Iris pigment epithelial cell (primary cell): ENCODE data around the gene E2F2.

Experiments
- DNase-seq: peaks from one replicate; pipeline ENCODE4 v3.0.0-alpha.2; 2011; ENCODE audit warnings: low read depth

E2F2 gene, protein sequence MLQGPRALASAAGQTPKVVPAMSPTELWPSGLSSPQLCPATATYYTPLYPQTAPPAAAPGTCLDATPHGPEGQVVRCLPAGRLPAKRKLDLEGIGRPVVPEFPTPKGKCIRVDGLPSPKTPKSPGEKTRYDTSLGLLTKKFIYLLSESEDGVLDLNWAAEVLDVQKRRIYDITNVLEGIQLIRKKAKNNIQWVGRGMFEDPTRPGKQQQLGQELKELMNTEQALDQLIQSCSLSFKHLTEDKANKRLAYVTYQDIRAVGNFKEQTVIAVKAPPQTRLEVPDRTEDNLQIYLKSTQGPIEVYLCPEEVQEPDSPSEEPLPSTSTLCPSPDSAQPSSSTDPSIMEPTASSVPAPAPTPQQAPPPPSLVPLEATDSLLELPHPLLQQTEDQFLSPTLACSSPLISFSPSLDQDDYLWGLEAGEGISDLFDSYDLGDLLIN

DNA sequence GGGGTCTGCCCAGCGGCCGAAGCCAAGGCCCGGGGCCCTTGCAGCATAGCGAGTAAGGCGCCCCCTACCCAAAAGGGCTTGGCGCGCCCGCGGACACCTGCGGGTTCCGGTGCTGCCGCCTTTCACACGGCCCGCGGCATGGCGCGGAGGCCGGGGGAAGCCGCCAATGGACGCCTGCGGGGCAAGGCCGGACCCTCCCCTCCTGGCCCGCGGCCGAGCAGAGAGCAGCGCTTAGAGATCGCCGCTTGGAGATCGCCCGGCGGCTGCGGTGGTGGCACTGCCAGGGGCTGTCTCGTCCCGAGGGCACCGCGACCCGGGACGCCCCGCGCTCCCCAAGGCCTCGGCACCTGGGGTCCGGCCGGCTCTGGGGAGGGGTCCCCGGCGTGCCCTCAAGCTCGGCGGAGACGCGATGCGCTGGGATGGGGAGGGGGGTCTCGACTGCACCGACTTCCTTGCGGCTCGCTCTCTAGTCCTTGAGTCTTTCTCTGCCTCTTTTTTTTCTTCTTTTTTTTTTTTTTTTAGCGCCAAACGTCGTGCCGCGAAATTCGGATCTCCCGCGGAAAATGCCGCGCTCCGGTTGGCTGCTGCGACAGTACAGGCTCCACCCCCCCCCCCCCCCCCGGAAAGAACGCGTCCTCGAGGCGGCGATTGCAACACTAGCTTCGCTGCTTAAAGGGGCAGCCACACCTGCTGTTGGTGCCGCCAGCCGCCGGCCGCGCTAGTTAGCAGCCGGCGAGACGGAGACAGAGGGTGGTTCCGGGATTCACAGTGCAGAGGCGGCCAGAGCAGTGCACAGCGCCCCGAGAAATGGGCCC, at the start of gene E2F2:
E2F2 (minus strand) TSS at position 487 of the 815 bp plus-strand sequence; CDS start at position 47, 440 bp downstream.
- DNase-seq = peak; percentile 86

DNA sequence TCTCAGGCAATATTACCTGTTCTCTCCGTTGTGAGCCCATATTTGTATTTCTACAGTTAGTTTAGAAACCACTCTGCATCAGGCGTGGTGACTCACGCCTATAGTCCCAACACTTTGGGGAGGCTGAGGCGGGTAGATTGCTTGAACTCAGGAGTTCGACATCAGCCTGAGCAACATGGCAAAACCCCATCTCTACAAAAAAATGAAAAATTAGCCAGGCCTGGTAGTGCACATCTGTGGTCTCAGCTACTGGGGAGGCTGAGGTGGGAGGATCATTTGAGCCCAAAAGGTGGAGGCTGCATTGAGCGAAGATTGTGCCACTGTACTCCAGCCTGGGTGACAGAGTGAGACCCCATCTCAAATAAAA, 47.9 kb upstream of the E2F2 start:
- peak; percentile 65 for DNase-seq

DNA sequence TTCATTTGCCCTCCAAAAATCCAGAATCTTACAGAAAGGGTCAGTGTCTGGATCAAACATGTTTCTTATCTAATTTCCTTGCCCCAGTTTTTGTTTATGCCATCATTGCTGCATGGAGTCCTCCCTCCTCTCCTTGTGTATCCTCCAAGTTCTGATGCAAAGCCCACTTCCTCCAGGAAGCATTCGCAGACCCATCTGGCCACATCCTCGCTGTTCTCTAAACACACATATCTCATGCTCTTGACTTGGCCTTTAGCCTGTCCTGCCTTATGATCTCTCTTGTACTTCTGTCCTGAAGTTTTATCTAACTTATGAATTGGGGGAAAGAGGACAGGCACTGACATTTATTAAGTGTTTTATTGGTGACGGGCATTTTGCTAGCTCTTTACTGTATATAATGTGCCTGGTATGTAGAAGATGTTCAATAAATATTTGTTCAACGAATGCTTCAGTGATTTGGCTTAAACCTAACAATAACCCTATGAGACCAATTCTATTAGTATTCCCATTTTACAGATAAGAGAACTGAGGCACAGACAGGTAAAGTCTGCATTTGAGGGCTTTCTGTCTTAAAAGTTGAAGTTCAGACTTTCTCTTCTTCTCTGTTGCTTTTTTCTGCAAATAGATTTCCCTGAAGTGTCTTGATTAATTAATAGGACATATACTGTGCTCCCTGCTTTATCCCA, 47.4 kb upstream of the E2F2 start:
- DNase-seq = peak; percentile 71

DNA sequence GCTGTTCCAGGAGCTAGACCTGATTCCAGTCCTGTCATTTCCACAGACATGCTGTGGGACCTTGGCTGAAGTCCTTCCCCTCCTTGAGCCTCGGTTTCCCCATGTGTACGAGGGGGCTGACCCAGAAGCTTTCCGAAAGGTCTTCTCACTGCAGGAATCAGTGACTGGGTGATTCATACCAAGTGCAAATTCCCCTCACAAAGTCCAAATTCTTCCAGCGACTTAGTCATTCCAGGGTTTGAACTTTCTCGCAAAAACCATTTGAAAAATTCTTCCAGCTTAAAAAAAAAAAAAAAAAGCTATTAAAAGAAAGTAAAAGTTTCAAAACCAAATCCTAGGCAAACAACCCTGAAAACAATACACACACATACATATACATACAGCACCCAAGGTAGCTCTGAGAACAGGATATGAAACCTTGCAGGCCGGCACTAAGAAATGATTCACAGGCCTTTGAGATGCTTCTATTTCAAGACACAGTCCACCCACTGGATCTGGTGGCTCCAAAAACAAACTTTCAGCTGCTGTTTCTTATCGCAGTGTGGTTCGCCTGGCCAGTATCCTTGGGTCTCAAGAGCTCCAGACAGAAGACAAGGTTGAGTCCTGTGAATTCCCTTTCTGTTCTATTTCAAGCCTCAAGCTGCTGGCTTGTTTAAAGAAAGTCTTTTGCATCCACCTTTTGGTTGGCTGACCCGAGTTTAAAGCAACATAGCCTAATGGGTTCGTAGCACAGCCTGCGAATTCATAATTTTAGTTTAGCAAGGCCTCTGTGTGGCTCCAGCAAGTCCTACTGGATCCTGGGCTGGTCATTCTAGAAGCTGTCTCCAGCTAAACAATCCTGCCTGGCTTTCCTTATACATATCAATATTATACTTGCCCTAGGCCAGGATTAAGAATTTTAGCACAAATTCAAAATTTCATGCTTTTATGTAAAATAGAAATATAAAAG, 46.3 kb upstream of the E2F2 start:
- peak; percentile 96 for DNase-seq

DNA sequence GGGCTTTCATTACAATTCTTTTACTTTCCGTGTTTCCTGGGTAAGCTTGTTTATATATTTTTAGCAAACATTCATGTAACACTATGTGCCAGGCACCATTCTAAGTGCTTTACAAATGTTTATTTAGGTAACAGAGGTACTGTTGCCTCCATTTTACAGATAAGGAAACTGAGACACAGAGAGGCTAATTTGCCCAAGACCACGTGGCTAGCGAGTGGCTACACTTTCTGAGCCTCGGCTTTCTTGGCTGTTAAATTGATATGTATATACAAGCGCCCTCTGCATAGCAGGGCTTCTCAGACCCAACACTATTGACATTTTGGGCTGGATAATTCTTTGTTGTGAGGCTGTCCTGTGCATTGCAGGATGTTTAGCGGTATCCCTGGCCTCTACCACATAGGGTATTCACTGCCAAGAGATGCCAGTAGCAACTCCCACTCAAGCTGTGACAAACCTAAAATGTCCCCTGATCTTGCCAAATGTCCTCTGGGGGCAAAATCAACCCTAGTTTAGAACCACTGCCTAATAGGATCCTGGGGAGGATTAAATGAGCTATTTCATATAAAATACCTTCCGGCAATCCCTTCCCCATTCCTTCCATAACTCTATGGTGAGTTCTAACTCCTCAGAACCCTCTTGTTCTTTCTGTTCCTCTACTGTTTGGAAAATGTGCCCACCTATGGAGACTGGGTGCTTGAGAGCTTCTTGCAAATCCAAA, 45.5 kb upstream of the E2F2 start:
- DNase-seq = no peak

DNA sequence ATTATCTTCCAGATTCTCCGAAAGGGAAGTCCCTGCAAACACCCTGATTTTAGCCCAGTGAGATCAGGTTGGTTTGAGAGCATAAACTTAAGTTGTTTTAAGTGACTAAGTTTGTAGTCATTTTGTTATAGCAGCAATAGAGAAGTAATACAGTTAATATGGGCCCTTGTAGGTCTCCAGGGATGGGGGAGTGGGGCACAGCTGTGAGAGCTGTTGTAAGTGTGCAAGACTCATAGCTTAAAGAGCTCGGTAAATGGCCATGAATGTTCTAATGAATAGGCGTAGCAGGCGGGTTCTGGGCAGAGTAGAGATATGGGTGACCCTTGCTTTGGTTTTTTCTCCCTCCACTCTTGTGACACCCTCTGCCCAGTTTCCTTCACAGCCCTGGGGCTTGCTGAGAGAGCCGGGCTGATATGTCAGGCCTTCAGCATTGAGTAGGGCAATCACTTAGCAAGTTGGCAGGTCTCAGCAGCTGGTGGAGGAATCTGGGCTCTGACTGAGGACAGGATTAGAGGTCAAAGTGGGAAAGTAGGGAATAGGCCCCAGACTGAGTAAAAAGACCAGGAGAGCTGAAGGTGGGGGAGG, 44.3 kb upstream of the E2F2 start:
- no peak for DNase-seq

DNA sequence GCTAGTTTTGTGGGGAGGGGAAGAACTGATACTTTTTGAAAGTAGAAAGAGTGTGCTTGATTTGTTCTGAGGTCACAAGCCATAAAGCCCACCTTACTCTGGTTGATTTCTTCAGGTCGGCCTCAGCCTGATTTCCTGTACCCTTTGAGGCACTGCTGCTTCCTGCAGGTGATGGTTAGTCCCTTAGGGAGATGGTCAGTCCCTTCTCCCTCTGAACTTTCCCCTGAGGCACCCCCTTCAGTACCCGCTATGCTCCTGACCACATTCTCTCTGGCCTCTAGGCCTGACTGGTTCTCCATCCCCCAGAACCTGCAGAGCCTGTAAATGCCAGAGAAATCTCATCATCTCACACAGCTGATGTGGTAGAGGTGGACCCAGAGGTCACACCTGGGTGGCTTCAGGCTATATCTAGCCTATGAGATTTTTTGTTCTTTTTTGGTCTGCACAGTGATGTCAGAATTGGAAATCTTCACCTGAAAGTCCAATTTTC, 43.3 kb upstream of the E2F2 start:
- no peak for DNase-seq

DNA sequence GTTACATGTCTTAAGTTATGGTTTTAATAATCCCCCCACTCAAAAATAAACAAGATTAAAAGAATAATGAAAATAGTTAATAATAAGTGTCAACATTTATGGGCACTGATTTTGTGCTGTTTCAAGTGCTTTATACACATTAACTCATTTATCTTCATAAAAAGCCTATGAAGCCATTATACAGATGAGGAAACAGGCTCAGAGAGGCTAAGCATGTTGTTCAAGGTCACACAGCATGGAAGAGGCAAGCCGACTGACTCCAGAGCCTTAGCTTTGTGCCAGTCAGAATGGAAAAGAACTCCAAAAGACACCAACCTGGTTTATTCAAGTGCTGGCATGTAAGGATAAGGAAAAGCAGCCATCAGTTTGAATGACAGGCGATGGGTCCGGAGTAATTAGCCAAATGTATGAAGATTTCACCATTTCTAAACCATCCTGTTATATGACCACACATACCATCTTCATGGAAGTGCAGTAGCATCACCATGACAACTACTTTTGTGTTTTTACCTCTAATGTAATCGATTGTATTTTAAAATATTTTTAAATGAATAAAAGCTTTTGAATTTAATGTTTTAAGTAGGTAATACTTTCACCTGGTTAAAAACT, 42.6 kb upstream of the E2F2 start:
- DNase-seq = no peak

DNA sequence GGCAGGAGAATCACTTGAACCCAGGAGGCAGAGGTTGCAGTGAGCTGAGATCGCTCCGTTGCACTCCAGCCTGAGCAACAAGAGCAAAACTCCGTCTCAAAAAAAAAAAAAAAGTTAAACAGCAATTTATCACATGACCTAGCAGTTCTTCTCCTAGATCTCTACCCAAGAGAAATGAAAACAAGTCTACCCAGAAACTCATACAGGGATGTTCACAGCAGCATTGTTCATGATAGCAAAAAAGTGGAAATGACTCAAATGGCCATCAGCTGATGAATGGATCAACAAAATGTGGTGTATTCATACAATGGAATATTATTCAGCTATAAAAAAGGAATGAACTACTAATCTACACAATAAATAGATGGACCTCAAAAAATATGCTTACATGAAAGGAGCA, 40.4 kb upstream of the E2F2 start:
- no peak for DNase-seq

DNA sequence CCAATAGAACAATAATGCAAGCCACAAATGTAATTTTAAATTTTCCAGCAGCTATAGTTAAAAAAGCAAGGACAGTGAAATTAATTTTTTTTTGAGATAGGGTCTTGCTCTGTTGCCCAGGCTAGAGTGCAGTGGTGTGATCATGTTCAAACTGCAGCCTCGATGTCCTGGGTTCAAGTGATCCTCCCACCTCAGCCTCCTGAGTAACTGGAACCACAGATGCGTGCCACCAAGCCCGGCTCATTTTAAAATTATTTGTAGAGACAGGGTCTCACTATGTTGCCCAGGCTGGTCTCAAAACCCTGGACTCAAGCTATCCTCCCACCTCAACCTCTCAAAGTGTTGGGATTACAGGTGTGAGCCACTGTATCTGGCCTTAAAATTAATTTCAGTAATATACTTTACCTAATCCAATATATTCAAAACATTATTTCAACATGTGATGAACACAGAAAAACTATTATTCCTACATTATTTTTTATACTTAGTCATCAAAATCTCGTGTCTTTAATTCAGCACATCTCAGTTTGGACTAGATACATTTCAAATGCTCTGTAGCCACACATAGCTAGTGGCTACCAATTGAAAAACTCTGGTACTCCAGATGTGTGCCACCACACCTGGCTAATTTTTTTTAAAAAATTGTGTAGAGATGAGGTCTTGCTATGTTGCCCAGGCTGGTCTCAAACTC, 39.1 kb upstream of the E2F2 start:
- DNase-seq = no peak

DNA sequence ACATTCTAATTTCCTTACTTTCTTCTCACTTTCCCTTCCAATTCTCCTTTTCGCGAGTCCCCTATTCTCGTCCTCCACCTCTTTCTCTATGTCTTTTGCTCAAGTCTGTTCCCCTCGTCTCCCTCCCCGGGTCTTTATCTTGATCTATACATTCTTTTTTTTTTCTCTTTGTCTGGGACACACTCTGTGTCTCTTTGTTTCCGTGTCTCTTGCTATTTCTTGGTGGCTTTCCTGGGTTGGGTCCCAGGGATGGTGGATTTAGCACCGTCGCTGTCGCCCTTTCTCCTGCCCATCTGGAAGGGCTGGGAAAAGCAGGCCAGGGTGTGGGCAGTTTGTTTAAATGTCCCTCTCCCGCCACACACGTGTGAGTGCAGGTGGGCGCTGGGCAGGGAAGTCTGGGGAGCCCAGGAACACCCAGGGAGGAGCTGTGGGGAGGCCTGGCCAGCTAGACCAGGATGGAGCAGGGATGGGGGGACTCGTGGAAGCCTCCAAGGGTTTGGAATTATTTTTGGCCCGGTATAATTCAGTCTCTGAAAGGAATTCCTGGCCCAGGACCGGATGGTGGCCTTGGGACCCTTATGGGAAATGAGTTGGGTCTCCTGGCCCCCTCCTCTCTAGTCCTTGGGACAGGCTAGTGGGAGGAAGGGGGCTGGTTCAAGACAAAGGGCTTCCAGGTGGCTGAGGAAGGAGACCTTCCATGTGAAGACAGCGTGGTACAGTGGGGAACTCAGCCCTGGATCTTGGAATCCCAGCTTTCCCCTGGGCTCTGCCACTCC, 37.8 kb upstream of the E2F2 start:
- no peak for DNase-seq

DNA sequence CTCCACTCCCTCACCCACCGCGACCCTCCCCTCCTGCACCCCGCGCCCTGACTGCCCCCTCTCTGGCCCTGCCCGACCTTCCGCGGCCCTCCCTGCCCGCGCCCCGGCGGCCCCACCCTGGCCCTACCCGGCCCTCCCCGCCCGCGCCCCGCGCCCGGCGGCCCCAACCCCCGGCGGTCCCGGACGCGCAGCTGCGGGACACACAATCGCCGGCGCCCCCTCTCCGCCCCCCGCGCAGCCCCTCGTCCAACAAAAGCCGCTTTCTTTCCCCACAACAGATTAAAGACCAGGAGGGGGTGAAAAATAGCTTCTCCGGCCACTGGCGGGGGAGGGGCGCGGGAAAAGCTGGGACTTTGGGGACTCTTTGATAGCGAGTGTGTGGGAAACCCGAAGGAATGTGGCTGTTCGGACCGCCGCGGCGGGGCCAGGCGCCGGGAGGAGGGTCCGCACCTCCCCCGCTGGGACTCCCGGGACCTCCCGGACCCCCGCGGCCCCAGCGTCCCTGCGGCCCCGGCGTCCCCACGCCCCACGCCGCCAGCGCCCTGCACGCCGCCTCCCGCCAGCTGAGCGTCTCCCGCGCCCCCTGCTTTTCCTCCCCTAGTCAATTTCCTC, 37.1 kb upstream of the E2F2 start:
- DNase-seq = no peak

DNA sequence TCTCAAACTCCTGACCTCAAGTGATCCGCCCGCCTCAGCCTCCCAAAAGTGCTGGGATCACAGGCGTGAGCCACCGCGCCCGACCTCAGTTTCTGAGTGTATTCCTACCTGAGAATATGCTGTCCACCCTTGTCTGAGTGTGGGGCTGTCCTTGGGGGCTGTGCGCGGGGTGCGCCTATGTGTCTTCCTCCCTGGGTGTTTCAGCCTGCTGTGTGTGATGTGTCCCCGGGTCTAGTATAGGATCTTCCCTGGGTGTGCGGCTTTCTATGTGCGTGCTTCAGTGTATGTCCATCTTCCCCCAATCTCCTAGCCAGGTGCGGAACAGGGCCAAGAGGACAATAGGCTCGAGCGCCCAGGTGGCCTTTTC, 36.6 kb upstream of the E2F2 start:
- no peak for DNase-seq

DNA sequence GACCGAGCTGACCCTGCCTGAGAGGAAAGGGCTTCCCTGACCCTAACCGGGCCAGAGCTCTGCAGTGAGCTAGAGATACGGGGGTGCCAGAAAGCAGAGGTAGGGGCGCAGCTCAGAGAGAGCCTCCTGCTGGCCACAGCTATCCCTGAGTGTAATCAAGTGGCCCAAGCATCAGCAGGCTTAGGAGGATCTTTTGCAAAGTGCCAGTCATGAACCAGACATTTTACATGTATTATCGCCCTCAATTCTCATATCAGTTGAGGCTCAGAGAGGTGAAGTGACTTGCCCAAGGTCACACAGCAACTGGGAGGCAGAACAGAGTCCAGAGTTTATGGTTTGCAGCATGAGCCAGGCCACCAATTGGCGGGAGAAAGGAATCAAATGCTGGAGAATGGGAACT, 35.3 kb upstream of the E2F2 start:
- no peak for DNase-seq

DNA sequence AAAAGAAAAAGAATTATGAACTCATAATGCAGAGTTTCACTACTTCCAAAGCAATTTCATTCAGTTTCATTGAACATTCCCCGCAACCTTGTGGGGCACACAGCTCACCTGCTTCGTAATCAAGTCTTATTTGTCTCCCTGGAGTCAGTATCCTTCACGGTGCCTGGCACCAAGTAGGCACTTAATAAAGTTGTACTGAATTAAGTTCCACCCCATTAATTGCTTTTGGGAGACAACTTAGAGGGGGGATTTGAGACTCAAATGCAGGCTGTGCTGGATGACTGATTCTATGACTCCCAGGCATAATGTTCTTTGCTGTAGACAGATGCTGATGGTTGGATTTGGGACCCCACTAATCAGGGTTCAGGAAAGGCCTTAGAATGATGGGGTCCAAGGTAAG, 34.7 kb upstream of the E2F2 start:
- DNase-seq = no peak

DNA sequence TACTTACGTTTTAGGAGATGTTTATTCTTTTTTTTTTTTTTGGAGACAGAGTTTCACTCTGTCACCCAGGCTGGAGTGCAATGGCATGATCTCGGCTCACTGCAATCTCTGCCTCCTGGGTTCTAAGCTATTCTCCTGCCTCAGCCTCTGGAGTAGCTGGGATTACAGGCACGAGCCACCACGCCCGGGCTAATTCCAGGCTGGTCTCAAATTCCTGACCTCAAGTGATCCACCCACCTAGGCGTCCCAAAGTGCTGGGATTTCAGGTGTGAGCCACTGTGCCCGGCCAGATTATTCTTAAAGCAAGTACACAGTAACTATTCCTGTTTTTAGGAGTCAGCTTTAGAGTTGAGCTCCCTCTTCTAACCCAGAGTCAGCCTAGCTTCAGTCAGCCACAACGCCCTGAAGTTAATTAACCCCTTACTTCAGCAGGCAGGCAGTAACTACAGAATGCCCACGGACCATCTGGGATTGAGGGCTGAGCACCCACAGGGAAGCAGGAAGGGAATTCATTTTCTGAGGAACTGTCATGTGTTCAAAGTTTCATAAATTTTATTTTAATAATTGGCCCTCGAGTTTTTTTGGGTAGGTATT, 33.6 kb upstream of the E2F2 start:
- no peak for DNase-seq

DNA sequence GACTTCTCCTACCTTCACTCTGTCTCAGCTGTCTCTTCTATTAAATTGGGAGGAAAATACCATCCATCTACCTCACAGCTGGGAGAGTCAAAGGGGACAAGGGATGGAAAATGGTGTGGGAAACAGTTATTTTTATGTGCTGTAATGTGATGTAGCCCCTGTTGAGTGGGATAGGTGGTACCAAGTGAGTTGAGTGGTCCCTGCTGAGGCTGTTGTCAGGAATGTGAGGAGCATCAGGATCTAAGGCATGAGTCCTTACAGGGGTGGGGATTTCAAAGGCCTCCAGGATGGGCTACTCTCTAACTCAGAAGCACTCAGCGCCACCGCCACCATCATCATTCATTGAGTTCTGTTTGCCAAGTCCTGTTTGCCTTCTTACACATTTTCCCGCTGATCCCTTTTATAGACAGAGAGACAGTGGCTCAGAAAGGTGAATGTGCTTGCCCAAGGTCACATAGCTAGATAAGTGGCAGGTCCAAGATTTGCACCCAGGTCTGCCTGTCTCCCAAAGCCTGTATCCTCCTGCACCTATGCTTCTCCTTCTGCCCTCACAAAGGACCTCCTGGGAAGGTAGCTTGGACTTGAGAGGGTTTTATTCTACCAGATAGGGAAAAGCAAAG, 32.8 kb upstream of the E2F2 start:
- no peak for DNase-seq
